Spleen (tissue), 11 donors: Measurements from ENCODE around the gene CEP112. TPM values are rescaled to one million over a fixed set of nuclear protein-coding genes. Genes with fewer than 3 reads are reported as not detected.

Experiments
- DNase-seq: peaks from one replicate; pipeline ENCODE4 v3.0.0-alpha.2; 2020
- H3K27ac ChIP-seq, 8 donors: fragments of 200-600 bp; sonication (generic) in 7 of 8; 1 replicate in 4 of 8; 2 replicates in 4 of 8; pipeline versions ENCODE4 v1.5.0 to v1.8.0; 2016 to 2021; ENCODE audit warnings: inconsistent platforms in 4 of 8, mild to moderate bottlenecking in 4 of 8, moderate library complexity in 1 of 8
- H3K27me3 ChIP-seq, 7 donors: fragments of 200-600 bp; sonication (generic) in 6 of 7; replicated peaks in 1 of 7; 1 replicate in 4 of 7; 2 replicates in 3 of 7; pipeline versions ENCODE4 v1.5.0 to v1.8.0; 2016 to 2021; ENCODE audit warnings: inconsistent platforms in 3 of 7, mild to moderate bottlenecking in 1 of 7
- H3K36me3 ChIP-seq, 6 donors: fragments of 200-600 bp; sonication (generic) in 5 of 6; 1 replicate in 4 of 6; 2 replicates in 2 of 6; pipeline versions ENCODE4 v1.5.0 to v1.8.0; 2016 to 2021; ENCODE audit warnings: inconsistent platforms in 2 of 6
- H3K4me1 ChIP-seq, 6 donors: fragments of 200-600 bp; sonication (generic) in 5 of 6; 1 replicate in 3 of 6; 2 replicates in 3 of 6; pipeline versions ENCODE4 v1.5.0 to v1.8.0; 2016 to 2021; ENCODE audit warnings: inconsistent platforms in 3 of 6
- H3K4me3 ChIP-seq, 8 donors: fragments of 200-600 bp; sonication (generic) in 7 of 8; 1 replicate in 4 of 8; 2 replicates in 4 of 8; pipeline versions ENCODE4 v1.5.0 to v1.8.0; 2016 to 2021; ENCODE audit warnings: inconsistent platforms in 4 of 8, mild to moderate bottlenecking in 4 of 8, moderate library complexity in 2 of 8
- H3K9me3 ChIP-seq, 8 donors: fragments of 200-600 bp; sonication (generic) in 7 of 8; 1 replicate in 4 of 8; 2 replicates in 4 of 8; pipeline versions ENCODE4 v1.5.0 to v1.8.0; 2016 to 2021; ENCODE audit warnings: inconsistent platforms in 4 of 8
- POLR2A ChIP-seq, 3 donors: fragments of 450-650 bp; IDR thresholded peaks; one replicate each; pipeline ENCODE4 v1.5.1; 2017; ENCODE audit warnings: antibody characterized with exemption in 3 of 3, mild to moderate bottlenecking in 1 of 3
- POLR2AphosphoS5 ChIP-seq, 3 donors: sonication (generic); formaldehyde crosslinking; IDR thresholded peaks; one replicate each; pipeline ENCODE4 v1.5.1; 2017; ENCODE audit warnings: antibody characterized with exemption in 3 of 3
- WGBS, 5 donors: extraction: QIAGEN DNeasy Blood & Tissue Kit in 3 of 5; methylation state at CpG; one replicate each; pipeline versions ENCODE4 v1.1.5 to v1.1.7; 2013 to 2018; 5-methylcytosine and 5-hydroxymethylcytosine counted together
- intact Hi-C: fragments of 100-400 bp; cut with DNase I; formaldehyde crosslinking; loops from one replicate; pipeline ENCODE4 v1.15.0; 2023; ENCODE audit warnings: low total_unique reads
- polyA plus RNA-seq, 3 donors: library from polyadenylated mRNA; stranded (reverse); fragments of 200-250 nt; gene quantifications; one replicate each; pipeline ENCODE4 v1.2.1, GENCODE V29; 2013
- total RNA-seq, 7 donors: library from RNA; depleted of rRNA in 3 of 7; stranded (reverse); fragments of >200 nt in 3 of 7; fragmentation: NEBNext Ultra II Directional in 4 of 7; extraction: Animal tissue kit (Norgen Biotek cat#: 25700) in 4 of 7; gene quantifications; one replicate each; pipeline versions ENCODE4 v1.1.0 to v1.2.1, GENCODE V29; 2016 to 2021
- TF ChIP-seq, protein P1 (sequence below), 11 experiments: fragments of 200-600 bp in 7 of 11; fragments of 450-650 bp in 4 of 11; sonication (generic) in 4 of 11; IDR thresholded peaks in 8 of 11; conservative IDR thresholded peaks in 3 of 11; 1 replicate in 7 of 11; 2 replicates in 4 of 11; pipeline versions ENCODE4 v1.4.0 to v1.8.0; 2016 to 2021; ENCODE audit warnings: antibody characterized with exemption in 11 of 11, inconsistent platforms in 4 of 11, mild to moderate bottlenecking in 1 of 11
- donor health status: healthy with polysubstance abuse.
- donor health status: DM: no; HTN: no; CAD: no; lungs with moderate emphysema.
- donor health status: DM: no; HTN: no; CAD: no.
- donor health status: Bipolar disorder and iron deficiency.
- donor health status: healthy.
- donor health status: DM: no; HTN: no; CAD: no.
- donor health status: DM: yes; HTN: yes; CAD: no.

Gene CEP112
- total and polyA plus RNA-seq, 10 donors: 3.1 to 31.0 (median 16.8) TPM

DNA sequence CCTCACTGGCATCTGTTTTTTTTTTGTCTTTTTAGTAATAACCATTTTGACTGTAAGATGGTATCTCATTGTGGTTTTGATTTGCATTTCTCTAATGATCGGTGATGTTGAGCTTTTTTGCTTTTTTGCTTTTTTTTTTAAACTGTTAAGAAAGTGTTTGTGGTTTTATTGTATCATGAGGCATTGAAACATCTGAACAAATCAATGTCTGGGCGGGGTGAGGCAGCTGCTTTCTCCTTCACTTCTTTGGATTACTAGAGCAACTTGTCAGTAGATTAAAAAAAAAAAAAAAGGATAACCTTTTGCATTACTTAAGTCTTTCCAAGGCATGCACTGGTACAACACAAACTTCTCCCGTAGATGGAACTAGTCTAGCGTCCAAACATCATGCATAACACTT lies 191.7 kb downstream of the CEP112 start:
- no peaks in the 10 kb centered on the region for H3K9me3 ChIP-seq
- intact Hi-C loops: no loop called here
- DNase-seq: no peak
- no peaks in the 10 kb centered on the region for H3K27me3 ChIP-seq
- H3K4me1 ChIP-seq: no peaks in the 10 kb centered on the region
- no peak overlapping the region for H3K27ac ChIP-seq
- H3K36me3 ChIP-seq: peaks cover 0 to 5% (median 0%) of the 10 kb centered on the region in 6 donors
- TF ChIP-seq, protein P1, sequence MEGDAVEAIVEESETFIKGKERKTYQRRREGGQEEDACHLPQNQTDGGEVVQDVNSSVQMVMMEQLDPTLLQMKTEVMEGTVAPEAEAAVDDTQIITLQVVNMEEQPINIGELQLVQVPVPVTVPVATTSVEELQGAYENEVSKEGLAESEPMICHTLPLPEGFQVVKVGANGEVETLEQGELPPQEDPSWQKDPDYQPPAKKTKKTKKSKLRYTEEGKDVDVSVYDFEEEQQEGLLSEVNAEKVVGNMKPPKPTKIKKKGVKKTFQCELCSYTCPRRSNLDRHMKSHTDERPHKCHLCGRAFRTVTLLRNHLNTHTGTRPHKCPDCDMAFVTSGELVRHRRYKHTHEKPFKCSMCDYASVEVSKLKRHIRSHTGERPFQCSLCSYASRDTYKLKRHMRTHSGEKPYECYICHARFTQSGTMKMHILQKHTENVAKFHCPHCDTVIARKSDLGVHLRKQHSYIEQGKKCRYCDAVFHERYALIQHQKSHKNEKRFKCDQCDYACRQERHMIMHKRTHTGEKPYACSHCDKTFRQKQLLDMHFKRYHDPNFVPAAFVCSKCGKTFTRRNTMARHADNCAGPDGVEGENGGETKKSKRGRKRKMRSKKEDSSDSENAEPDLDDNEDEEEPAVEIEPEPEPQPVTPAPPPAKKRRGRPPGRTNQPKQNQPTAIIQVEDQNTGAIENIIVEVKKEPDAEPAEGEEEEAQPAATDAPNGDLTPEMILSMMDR (IDR thresholded peaks at IDR 0.05 in 8 of 11, conservative IDR thresholded peaks at IDR 0.05 in 3 of 11): no peak
- TF ChIP-seq POLR2A (IDR thresholded peaks at IDR 0.05) (no peak), POLR2AphosphoS5 (IDR thresholded peaks at IDR 0.05) (no peak)
- 57 to 90% (median 80%) methylated on average over 4 of the region's 4 CpGs for WGBS, 5 donors
- H3K4me3 ChIP-seq: no peak overlapping the region

GRCh38 chr17:65998675-65999074 lies 193.3 kb downstream of the CEP112 start:
- no peak for DNase-seq
- H3K9me3 ChIP-seq: no peaks in the 10 kb centered on the region
- H3K27ac ChIP-seq: no peak overlapping the region
- H3K36me3 ChIP-seq: peaks cover 0 to 5% (median 0%) of the 10 kb centered on the region in 6 donors
- TF ChIP-seq POLR2A (IDR thresholded peaks at IDR 0.05) (no peak), POLR2AphosphoS5 (IDR thresholded peaks at IDR 0.05) (no peak)
- TF ChIP-seq, protein P1 (IDR thresholded peaks at IDR 0.05 in 8 of 11, conservative IDR thresholded peaks at IDR 0.05 in 3 of 11): no peak
- no peaks in the 10 kb centered on the region for H3K27me3 ChIP-seq
- H3K4me1 ChIP-seq: no peaks in the 10 kb centered on the region
- H3K4me3 ChIP-seq: no peak overlapping the region
- intact Hi-C loops: no loop called here
- 64 to 95% (median 81%) methylated on average over 3 of the region's 3 CpGs for WGBS, 5 donors

DNA sequence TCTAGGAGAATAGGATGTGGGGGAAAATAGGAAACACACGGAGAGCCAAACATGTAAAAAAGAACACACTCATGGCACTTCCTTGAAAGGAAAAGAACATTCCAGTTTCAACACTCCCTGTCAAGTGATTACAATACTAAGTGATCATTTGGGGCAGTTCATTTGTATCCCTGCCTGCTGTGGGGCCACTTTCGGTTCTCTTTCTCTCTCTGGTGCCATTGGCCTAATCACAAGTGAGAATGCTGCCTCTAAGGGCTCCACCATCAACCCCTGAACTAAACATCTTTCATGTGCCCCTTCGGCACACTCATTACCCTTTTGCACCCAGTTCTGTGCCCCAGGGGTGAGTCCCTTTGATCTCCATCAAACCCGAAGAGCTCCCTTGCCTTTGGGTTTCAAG lies 197.3 kb downstream of the CEP112 start:
- Histone ChIP-seq H3K9me3 (peaks cover 0 to 12% (median 8%) of the 10 kb centered on the region in 8 donors), H3K27ac (no peak overlapping the region), H3K36me3 (no peaks in the 10 kb centered on the region), H3K27me3 (no peaks in the 10 kb centered on the region), H3K4me1 (no peaks in the 10 kb centered on the region), H3K4me3 (no peak overlapping the region)
- intact Hi-C loops: no loop called here
- 85 to 96% (median 89%) methylated on average over 4 of the region's 4 CpGs for WGBS, 5 donors
- no peak for DNase-seq
- no peak for TF ChIP-seq POLR2A (IDR thresholded peaks at IDR 0.05)
- TF ChIP-seq, protein P1 (IDR thresholded peaks at IDR 0.05 in 8 of 11, conservative IDR thresholded peaks at IDR 0.05 in 3 of 11): no peak
- TF ChIP-seq POLR2AphosphoS5 (IDR thresholded peaks at IDR 0.05): no peak

GRCh38 chr17:65994114-65994513 lies 197.8 kb downstream of the CEP112 start:
- H3K4me3 ChIP-seq: no peak overlapping the region
- H3K4me1 ChIP-seq: no peaks in the 10 kb centered on the region
- TF ChIP-seq, protein P1 (IDR thresholded peaks at IDR 0.05 in 8 of 11, conservative IDR thresholded peaks at IDR 0.05 in 3 of 11): no peak
- TF ChIP-seq POLR2A (IDR thresholded peaks at IDR 0.05) (no peak), POLR2AphosphoS5 (IDR thresholded peaks at IDR 0.05) (no peak)
- intact Hi-C loops: no loop called here
- H3K27me3 ChIP-seq: no peaks in the 10 kb centered on the region
- H3K27ac ChIP-seq: no peak overlapping the region
- DNase-seq: no peak
- WGBS, 5 donors: 79 to 88% (median 80%) methylated on average over 2 of the region's 2 CpGs
- no peaks in the 10 kb centered on the region for H3K36me3 ChIP-seq
- H3K9me3 ChIP-seq: peaks cover 0 to 17% (median 13%) of the 10 kb centered on the region in 8 donors
